T1000 (cell line): ENCODE measurements around the gene PRDM10.
"Not testable (repeated sequence)": the region's sequence is repeated elsewhere in the genome, so short reads cannot be mapped to it uniquely, and the experiment has no call there.

Source experiments
- DNase-seq: peaks from one replicate; lab custom pipeline; 2025; ENCODE audit warnings: mixed read lengths; lab: John Stamatoyannopoulos, UW

PRDM10 gene, protein sequence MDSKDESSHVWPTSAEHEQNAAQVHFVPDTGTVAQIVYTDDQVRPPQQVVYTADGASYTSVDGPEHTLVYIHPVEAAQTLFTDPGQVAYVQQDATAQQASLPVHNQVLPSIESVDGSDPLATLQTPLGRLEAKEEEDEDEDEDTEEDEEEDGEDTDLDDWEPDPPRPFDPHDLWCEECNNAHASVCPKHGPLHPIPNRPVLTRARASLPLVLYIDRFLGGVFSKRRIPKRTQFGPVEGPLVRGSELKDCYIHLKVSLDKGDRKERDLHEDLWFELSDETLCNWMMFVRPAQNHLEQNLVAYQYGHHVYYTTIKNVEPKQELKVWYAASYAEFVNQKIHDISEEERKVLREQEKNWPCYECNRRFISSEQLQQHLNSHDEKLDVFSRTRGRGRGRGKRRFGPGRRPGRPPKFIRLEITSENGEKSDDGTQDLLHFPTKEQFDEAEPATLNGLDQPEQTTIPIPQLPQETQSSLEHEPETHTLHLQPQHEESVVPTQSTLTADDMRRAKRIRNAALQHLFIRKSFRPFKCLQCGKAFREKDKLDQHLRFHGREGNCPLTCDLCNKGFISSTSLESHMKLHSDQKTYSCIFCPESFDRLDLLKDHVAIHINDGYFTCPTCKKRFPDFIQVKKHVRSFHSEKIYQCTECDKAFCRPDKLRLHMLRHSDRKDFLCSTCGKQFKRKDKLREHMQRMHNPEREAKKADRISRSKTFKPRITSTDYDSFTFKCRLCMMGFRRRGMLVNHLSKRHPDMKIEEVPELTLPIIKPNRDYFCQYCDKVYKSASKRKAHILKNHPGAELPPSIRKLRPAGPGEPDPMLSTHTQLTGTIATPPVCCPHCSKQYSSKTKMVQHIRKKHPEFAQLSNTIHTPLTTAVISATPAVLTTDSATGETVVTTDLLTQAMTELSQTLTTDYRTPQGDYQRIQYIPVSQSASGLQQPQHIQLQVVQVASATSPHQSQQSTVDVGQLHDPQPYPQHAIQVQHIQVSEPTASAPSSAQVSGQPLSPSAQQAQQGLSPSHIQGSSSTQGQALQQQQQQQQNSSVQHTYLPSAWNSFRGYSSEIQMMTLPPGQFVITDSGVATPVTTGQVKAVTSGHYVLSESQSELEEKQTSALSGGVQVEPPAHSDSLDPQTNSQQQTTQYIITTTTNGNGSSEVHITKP

GRCh38 chr11:130002352-130002845, at the start of gene PRDM10:
Gene PRDM10, minus strand, starts transcription at chr11:130002835. Its CDS starts 41,871 bp downstream, at chr11:129960964.
- peak; percentile 73 for DNase-seq

- no peak for DNase-seq
These were observed 48.4 kb upstream of the PRDM10 start for GRCh38 chr11:130051082-130051481.

- DNase-seq, result no peak
These were observed 47.6 kb upstream of the PRDM10 start for GRCh38 chr11:130050257-130050656.

DNA sequence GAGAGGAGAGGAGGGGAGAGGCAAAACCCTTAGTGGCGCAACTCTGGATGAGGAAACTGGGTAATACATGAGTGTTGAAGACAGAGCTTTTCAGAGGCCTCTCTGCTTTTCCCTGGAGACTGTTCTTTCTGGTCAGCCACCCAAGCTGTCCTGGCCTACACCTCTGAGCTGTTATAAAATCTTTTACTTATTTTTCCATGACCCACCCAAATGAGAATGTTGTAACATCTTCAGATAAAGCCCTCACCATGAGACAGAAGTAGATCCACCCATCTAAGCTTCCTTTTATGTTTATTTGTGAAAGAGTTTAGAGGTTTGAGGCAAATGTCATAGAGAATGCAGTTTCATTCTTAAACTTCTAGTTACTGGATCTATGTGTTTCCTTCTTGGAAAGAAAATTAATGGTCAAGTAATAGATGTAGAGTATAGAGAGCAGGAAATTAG, 46.7 kb upstream of the PRDM10 start:
- no peak for DNase-seq

- DNase-seq, result no peak
These were observed 44.5 kb upstream of the PRDM10 start for GRCh38 chr11:130047141-130047540.

GRCh38 chr11:130043575-130043974, 40.9 kb upstream of the PRDM10 start:
- no peak for DNase-seq

GRCh38 chr11:130042093-130042591, 39.5 kb upstream of the PRDM10 start:
- DNase-seq, result no peak

DNA sequence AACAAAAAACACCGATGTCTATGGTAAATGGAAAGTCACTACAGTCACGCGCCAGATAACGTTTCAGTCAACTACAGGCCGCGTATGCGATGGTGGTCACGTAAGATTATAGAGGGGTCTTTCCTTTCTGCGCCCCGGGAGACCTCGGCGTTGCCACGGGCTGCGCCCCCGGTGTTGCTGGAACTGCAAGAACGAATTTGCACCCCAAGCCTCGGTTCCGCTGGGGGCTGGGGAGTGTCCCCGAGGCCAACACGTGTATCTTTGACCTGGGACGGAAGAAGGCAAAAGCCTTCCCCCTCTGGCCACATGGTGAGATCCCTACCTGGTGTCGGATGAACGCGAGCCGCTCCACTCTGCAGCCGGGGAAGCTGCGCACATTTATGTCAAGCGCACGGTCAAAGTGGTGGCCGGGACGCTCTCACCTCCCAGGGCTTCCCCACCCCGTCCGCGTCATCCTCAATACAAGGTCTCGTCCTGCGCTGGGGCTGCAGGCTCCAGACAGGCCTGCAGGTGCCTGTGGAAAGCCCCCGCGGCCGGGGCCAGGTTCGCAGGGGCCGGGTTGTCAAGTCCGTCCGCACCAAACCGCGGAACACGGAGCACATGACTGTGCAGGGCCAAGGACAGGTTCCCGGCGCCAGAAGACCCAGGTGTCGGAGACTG, 37.8 kb upstream of the PRDM10 start:
- DNase-seq, result no peak

GRCh38 chr11:130037881-130038585, 35.4 kb upstream of the PRDM10 start:
- DNase-seq, result no peak

- no peak for DNase-seq
These were observed 34.4 kb upstream of the PRDM10 start for GRCh38 chr11:130037058-130037457.

DNA sequence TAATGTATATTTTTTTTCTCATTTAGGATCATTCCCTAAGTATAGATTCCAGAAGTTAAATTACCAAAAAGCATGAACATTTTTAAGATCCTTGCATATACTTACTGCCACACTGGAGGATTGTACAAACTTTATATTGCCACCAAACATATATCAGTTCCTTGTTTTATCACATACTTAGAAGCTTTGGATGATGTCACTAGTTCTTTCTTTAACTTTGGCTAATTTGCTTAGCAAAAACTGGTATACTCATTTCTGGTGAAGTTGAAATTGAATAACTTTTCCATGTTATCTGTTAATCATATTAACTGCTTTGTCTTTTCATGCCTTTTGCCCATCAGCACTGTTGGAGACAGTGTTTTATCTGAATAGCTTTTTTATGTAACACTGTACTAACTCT, 31.6 kb upstream of the PRDM10 start:
- DNase-seq, result no peak

DNA sequence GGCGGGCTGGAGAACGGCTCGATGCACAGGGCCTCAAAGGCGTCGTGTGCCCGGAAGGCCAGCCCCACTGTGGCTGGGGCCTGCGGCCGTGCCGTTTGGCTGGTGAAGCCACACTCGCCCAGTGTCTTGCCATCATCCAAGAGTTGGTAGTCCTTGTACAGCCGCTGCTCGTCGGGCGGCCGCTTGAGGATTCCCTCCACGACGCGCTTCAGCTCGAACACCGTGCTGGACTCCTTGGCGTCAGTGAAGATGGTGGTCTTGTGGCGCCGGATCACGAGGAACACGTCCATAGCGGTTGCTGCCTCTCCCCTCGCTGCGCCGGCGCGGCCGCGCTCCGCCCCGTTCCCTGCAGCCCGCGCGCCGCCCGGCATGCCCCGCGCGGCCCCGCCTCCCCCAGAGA, 30.3 kb upstream of the PRDM10 start:
- no peak for DNase-seq

GRCh38 chr11:130031945-130032344, 29.3 kb upstream of the PRDM10 start:
- no peak for DNase-seq

- no peak for DNase-seq
These were observed 28.4 kb upstream of the PRDM10 start for GRCh38 chr11:130031056-130031455.

DNA sequence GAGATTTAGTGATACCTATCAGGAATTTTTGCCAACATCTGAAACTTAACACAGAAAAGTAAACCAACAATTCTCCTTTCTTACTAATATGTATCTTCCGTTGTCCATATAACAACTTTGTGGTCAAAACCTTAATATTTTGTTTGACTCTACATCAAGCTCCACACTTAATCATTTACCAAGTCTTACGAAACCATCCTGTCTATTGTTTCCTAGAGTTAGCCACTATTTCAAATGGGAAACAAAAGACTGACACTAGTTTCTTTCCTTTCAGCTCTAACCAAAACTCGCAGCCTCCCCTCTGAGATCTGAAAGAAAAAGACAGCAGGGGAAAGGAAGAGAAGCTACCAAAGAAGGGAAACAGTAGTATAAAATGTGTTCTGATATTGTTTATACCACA, 26.5 kb upstream of the PRDM10 start:
- no peak for DNase-seq

GRCh38 chr11:130025371-130025770, 22.7 kb upstream of the PRDM10 start:
- DNase-seq, result no peak

DNA sequence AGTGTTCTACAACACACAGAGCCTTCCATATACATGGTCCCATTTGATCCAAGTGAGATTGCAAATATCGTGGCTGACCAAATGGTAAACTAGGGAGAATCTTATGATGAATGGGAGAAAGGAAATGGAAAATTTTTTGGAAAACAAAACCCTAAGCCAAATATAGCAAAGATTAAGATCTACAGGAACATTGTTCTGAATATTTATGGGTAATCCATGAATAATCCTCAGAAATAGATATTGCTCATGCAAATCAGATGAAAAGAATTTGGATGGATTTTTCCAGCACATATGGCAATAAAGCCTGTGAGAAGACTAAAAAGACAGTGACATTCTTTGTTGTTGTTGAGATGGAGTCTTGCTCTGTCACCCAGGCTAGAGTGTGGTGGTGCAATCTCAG, 21.7 kb upstream of the PRDM10 start:
- DNase-seq, result no peak

DNA sequence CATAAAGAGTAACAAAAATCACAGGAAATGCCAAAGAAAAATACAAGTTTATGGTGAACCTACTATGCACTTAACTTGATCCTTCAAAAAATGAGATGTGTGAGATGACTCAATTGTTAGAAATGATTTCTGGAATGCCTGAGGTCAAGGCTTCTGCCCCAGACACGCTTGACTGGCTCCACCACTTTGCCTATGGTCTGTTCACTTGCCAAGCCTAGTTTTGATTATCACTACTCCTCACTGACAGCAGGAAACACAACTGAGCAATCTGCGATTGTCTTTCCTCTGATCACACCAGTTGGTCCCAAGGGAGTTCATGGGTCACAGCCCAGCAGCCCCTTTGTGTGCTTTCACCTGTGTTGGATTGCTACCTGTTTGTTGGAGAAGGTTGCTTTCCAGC, 20.6 kb upstream of the PRDM10 start:
- DNase-seq, result no peak

- DNase-seq, result no peak
These were observed 20.2 kb upstream of the PRDM10 start for GRCh38 chr11:130022799-130023198.

- DNase-seq, result not testable (repeated sequence)
These were observed 19.0 kb upstream of the PRDM10 start for GRCh38 chr11:130021606-130022005.

- no peak for DNase-seq
These were observed 17.7 kb upstream of the PRDM10 start for GRCh38 chr11:130020323-130020722.
